ENCODE data around the gene VPS37C. TPM values are rescaled to one million over a fixed set of nuclear protein-coding genes. Genes with fewer than 3 reads are reported as not detected.

The VPS37C gene
- total and polyA plus RNA-seq, 2 of the 13 experiments (the other 11 are each of a cell fraction or from before 2014, with no cell fraction given): 7.5 to 8.8 TPM

DNA sequence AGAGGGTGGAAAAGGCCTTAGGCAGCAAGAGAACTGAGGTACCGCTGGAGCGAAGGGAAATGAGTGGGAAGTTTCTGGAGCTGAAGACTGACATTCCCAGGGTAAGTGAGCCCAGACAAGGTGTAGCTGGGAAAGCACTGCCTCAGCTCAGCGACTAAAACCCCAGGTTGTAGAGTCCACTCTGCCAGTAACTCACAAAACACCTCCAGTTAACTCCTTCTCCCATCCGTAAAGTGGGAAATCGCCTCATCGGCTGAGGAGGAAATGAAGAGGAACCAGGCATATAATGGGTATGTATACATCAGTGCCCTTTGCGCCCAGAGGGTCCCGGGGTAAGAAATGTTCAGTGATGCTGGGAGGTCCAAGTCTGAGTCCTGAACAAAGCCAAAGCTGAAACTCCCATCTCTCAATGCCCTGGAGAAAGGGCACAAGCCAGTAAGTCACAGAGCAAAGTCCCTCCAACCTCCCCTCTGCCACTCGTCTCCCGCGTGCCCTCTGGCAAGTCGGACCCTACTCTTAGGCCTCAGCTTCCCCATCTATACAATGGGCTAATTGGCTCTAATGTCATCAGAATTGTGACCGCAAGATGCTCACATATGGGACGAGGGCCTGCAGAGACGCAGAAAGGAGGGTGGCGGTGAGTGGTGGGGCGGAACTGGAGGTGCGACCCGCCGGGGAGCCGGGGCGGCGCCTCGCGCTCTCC is 588 bp downstream of the VPS37C start (continued):
- no peak for TF ChIP-seq HNRNPH1 (optimal IDR thresholded peaks at IDR 0.05; ENCODE audit: low read depth, low read length)
- TF ChIP-seq ZSCAN9 (CRISPR knock-in tag; IDR thresholded peaks at IDR 0.05; ENCODE audit: borderline replicate concordance): no peak
- TF ChIP-seq SMAD1 (CRISPR knock-in tag; IDR thresholded peaks at IDR 0.05; ENCODE audit: borderline replicate concordance, low read depth): no peak
- TF ChIP-seq CCAR2 (optimal IDR thresholded peaks at IDR 0.05; ENCODE audit: low read depth, low read length): no peak
- no peak for TF ChIP-seq STAT5B (CRISPR knock-in tag; IDR thresholded peaks at IDR 0.05)
- no peak for TF ChIP-seq ZBTB10 (CRISPR knock-in tag; IDR thresholded peaks at IDR 0.05; ENCODE audit: borderline replicate concordance)
- TF ChIP-seq ZNF337 (CRISPR knock-in tag; IDR thresholded peaks at IDR 0.05; ENCODE audit: borderline replicate concordance, low read depth): no peak
- TF ChIP-seq KDM5A (IDR thresholded peaks at IDR 0.05; ENCODE audit: borderline replicate concordance, low read length): no peak
- TF ChIP-seq PHF21A (CRISPR knock-in tag; IDR thresholded peaks at IDR 0.05): no peak
- no peak for TF ChIP-seq MYNN (CRISPR knock-in tag; IDR thresholded peaks at IDR 0.05; ENCODE audit: low read depth)
- TF ChIP-seq PHB2 (IDR thresholded peaks at IDR 0.05; ENCODE audit: partially characterized antibody): no peak
- no peak for TF ChIP-seq ZNF772 (CRISPR knock-in tag; IDR thresholded peaks at IDR 0.05)
- TF ChIP-seq ZNF33B (CRISPR knock-in tag; IDR thresholded peaks at IDR 0.05): no peak
- TF ChIP-seq SP1 (IDR thresholded peaks at IDR 0.05): no peak
- no peak for TF ChIP-seq SP1 (CRISPR knock-in tag; IDR thresholded peaks at IDR 0.05)
- TF ChIP-seq KLF6 (CRISPR knock-in tag; IDR thresholded peaks at IDR 0.05): no peak
- TF ChIP-seq ZNF383 (CRISPR knock-in tag; IDR thresholded peaks at IDR 0.05; ENCODE audit: borderline replicate concordance): no peak
- TF ChIP-seq TARDBP (CRISPR knock-in tag; IDR thresholded peaks at IDR 0.05): no peak
- TF ChIP-seq SP140L (CRISPR knock-in tag; IDR thresholded peaks at IDR 0.05; ENCODE audit: borderline replicate concordance): no peak
- no peak for TF ChIP-seq PRPF4 (IDR thresholded peaks at IDR 0.05; ENCODE audit: low read depth, low read length, poor library complexity, severe bottlenecking)
- no peak for TF ChIP-seq ETV6 (CRISPR knock-in tag; conservative IDR thresholded peaks at IDR 0.05)
- TF ChIP-seq NR1H2 (CRISPR knock-in tag; IDR thresholded peaks at IDR 0.05; ENCODE audit: borderline replicate concordance, low read depth): no peak
- TF ChIP-seq MIER2 (CRISPR knock-in tag; IDR thresholded peaks at IDR 0.05): no peak
- TF ChIP-seq CBFB (CRISPR knock-in tag; IDR thresholded peaks at IDR 0.05): no peak
- no peak for TF ChIP-seq ZNF512 (CRISPR knock-in tag; IDR thresholded peaks at IDR 0.05)
- TF ChIP-seq ZNF317 (CRISPR knock-in tag; IDR thresholded peaks at IDR 0.05): peak; percentile 46

Data from HepG2 (cell line).